Loucy (cell line): Measurements from ENCODE around the gene LIM2.

ENCODE experiments used
- EZH2phosphoT487 ChIP-seq: fragments of 200-600 bp; IDR thresholded peaks from 2 replicates; pipeline ENCODE4 v1.6.1; 2018; ENCODE audit warnings: antibody characterized with exemption, mild to moderate bottlenecking, moderate library complexity, borderline replicate concordance
- TF ChIP-seq, protein P1 (sequence below): fragments of 200-600 bp; sonication (generic); conservative IDR thresholded peaks from 2 replicates; pipeline ENCODE4 v1.5.1; 2014; ENCODE audit warnings: mild to moderate bottlenecking, antibody characterized with exemption, low read length

DNA sequence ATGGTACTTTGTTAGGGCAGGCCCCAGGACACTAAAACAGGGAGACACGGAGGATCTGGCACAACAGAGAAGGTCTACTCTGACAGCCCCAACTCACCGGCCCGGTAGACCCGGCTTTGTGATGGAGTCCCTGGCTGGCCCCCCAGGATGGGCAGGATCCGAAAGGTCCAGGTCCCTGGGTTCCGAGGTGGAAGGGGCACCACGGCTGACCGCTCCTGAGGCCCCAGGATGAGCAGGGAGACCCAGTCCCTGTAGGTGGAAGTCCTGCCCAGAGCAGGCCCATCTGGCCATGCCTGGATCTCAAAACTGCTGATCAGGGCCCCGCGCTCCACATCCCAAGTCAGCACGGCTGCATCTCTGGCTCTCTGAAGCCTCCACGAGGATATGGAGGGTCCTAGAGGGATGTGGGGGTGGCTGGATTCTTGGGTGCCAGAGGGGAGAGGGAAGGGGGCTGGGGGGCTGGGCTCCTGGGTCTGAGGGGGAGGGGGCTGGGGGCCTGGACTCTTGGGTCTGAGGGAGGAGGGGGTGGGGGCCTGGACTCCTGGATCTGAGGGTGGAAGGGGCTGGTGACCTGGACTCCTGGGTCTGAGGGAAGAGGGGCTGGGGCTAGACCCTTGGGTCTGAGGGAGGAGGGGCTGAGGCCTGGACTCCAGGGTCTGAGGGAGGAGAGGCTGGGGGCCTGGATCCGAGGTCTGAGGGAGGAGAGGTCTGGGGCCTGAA lies 50.5 kb downstream of the LIM2 start:
- TF ChIP-seq, protein P1, sequence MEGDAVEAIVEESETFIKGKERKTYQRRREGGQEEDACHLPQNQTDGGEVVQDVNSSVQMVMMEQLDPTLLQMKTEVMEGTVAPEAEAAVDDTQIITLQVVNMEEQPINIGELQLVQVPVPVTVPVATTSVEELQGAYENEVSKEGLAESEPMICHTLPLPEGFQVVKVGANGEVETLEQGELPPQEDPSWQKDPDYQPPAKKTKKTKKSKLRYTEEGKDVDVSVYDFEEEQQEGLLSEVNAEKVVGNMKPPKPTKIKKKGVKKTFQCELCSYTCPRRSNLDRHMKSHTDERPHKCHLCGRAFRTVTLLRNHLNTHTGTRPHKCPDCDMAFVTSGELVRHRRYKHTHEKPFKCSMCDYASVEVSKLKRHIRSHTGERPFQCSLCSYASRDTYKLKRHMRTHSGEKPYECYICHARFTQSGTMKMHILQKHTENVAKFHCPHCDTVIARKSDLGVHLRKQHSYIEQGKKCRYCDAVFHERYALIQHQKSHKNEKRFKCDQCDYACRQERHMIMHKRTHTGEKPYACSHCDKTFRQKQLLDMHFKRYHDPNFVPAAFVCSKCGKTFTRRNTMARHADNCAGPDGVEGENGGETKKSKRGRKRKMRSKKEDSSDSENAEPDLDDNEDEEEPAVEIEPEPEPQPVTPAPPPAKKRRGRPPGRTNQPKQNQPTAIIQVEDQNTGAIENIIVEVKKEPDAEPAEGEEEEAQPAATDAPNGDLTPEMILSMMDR, result no peak
- TF ChIP-seq EZH2phosphoT487, result no peak
